Activated CD4-positive, CD25-positive, alpha-beta regulatory T cell (primary cell): ENCODE results near the gene GPC6.

Experiments used
- DNase-seq, 4 experiments: peaks; one replicate each; lab custom pipeline; 2025; lab: John Stamatoyannopoulos, UW

The GPC6 gene

GRCh38 chr13:93377196-93377595, 150.6 kb downstream of the GPC6 start:
- DNase-seq = no peak

- no peak for DNase-seq
Measured at GRCh38 chr13:93378184-93378583, 151.6 kb downstream of the GPC6 start.

GRCh38 chr13:93386116-93386515, 159.5 kb downstream of the GPC6 start:
- DNase-seq = no peak

GRCh38 chr13:93388701-93389100, 162.1 kb downstream of the GPC6 start:
- no peak for DNase-seq

- DNase-seq = no peak
Measured at GRCh38 chr13:93397619-93398018, 171.0 kb downstream of the GPC6 start.

GRCh38 chr13:93398167-93399035, 171.8 kb downstream of the GPC6 start:
- no peak for DNase-seq

DNA sequence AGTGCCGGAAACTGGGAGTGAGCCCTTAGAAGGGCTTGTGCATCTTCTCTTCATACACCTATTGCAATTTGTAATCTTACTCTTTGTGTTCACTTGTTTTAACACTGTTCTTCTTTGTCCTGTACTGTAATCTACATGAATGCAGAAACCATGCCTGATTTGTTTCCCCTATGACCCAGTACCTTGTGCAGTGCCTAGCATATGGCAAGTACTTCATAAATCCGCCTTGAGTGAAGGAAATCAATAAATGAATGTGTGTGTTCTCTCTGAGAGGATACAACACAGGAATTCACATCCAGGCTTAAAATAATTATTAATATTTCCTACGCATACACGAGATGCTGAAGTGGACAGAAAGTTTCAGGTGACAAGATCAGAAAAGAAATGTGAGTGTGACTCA, 172.6 kb downstream of the GPC6 start:
- no peak for DNase-seq

DNA sequence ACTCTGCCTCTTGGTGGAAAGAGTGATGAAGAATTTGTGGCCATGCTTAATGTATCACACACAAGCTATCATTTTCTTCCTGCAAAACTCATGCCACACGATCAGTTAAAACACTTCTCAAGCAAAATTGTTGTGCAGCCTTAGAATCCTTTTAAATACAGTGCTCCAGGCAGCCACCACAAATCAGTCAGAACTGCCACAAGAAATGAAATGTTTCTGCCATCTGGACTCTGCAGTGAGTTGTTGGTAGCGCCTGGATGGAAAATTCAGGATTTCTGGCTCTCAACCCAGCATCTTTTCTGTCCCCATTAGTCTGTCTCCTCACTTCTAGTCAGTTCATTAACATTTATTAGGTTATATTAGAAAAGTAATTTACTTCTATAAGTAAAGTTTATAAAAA, 179.5 kb downstream of the GPC6 start:
- DNase-seq = no peak

DNA sequence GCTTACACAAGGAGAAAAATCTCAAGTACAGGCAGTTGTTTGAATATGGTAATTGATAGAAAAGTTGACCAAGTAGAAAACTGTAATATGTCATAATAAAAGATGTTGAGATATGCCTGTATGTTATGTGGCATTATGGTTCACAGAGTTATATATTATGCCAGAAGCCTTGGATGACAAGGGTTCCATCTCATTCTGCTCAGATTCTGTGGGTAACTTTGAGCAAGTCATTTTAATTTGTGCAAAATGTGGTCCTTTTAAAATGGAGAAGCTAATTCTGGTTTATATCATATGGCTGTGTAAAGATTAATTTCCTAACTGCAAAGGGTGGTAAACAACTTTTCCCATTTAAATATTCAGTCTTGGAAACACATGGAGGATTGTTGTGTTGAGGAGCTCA, 180.9 kb downstream of the GPC6 start:
- DNase-seq = no peak

DNA sequence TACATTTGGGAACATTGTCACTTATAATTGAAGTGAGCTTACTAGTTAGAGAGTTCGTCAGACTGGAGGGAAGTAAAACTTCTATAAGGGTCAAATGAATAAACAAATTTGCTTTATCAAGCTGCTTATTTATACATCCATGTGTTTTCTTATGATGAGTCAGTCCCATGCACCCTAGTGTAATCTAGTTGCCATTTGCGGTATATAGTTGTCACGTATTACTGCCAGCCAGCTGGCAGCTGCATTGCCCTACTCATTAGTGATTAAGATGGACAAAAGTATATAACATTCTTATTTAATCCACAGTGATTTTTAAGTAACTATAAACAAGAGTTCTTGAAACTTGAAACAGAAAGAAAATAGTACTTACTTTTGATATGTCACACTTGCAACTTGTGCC, 182.4 kb downstream of the GPC6 start:
- DNase-seq = no peak

- DNase-seq = no peak
Measured at GRCh38 chr13:93409816-93410215, 183.2 kb downstream of the GPC6 start.

DNA sequence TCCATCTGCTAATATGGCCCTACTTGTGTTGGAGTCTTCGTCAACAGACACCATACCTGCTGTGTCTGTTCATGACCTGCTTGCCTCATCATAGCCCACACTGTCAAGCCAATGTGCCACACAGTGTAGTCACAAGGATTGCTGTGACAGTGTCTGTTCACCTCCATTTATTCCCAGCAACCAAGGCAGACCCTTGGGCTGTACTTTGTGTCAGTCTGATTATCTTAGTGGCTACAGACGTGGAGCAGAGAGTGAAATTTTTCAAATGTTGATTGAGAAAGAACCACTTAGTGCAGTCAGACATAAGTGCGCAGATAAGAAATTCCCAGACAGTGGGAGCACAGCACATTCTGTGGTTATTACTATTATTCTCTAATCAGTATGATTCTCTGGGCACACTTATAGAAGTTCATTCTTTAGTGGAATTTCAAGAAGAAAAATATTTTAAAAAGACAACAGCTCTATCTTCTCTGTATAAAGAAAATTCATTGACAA, 184.6 kb downstream of the GPC6 start:
- no peak for DNase-seq

GRCh38 chr13:93412676-93413075, 186.1 kb downstream of the GPC6 start:
- DNase-seq = no peak

DNA sequence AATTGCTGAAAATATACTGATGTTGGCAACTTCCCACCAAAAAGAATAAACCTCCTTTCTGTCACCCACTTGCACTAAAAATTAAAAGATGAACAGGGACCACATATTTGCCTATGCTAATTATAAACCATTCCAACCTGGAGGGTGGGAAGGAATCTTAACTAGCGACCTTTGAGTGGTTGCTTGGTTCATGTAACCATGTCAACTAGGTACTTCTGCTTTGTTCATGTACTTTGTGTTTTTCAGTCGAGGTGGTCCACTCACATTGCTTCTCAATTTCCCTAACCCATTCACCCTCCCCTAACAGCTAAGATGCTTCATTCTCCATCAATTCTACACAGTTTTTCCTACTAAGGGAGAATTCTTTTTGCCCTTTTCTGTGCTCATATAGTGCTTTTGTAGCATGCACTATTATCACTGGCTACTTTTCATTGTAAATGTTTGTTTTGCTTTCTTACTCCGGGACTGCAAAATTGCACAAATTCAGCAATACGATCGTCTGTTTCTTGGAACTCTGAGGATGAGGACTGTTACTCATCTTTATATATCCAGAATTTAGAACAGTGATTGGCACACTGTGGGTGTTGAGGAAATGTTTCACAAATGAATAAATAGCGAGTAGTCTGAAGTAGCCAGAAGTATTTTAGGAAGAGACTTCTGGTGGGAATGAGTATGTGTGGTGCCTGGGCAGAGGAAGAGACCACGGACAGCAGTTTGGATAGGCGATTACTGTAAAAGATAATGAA, 187.5 kb downstream of the GPC6 start:
- no peak for DNase-seq

GRCh38 chr13:93416736-93417355, 190.2 kb downstream of the GPC6 start:
- no peak for DNase-seq

- no peak for DNase-seq
Measured at GRCh38 chr13:93418398-93418797, 191.8 kb downstream of the GPC6 start.

DNA sequence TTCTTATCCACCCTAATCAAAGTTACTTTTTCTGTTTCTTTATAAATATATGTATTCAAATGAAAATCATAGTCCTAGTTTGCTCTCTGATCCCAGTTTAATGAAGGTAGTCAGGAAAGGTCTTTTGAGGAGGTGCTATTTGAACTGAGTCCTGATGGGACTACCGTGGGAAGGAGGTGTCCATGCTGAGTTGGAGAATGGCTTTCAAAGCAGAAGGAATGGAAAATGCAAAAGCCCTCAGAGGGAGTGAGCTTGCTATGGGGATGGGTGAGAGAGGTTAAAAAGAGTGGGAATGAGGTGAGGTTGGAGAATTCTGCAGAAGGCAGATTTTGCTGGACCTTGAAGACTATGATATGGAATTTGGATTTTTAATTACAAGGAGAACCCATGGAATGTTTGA, 193.6 kb downstream of the GPC6 start:
- no peak for DNase-seq

- no peak for DNase-seq
Measured at GRCh38 chr13:93420887-93421286, 194.3 kb downstream of the GPC6 start.

DNA sequence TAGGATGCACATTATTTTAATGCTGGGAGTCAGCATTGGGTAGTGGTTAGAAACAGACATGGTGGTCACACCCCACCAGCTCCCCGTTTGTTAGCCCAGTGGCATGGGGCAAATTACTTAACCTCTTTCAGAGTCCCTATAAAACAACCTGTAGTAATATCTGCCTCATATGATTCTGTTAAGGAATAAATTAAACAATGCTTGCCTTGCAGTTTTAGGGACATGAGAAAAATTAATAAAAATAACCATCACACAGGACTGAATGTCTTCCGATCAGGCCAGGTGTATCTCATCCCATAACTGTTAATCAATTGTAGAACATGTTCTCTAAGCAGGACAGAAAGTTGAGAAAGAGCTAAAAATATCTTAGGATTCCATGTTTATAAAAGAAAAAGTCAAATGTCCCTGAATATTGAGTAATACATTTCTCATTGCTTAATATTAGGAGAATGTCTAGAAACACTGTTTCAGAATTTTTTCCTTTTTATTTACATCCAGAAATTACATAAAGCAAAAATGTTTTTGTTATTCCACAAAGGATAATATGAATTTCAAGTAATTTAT, 196.5 kb downstream of the GPC6 start:
- DNase-seq = no peak

DNA sequence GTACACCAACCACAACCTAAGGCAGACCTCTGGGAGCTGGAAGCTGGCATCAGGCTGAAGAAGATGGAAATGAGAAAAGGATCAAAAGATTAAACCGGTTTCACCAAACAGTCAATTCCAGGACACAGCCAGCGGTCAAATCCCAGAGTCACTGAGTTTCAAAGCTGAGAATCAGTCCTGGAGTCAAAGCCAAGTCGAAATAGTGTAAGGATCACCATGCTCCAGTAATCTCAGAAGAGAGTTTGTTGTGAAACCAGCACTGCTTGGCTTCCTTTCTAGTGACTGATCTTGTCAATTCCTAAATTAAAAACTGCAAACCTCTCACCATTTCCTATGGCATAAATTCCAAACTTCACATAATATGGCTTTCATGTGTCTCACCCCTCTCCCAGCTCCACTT, 198.8 kb downstream of the GPC6 start:
- DNase-seq = no peak

- DNase-seq = no peak
Measured at GRCh38 chr13:93430381-93430780, 203.8 kb downstream of the GPC6 start.

- DNase-seq = no peak
Measured at GRCh38 chr13:93435651-93436050, 209.0 kb downstream of the GPC6 start.
